Breast epithelium (tissue), 3 donors: Measurements from ENCODE around the gene RNF34.

Experiments used
- POLR2A ChIP-seq: fragments of 450-650 bp; IDR thresholded peaks from one replicate; pipeline ENCODE4 v1.6.1; 2016; ENCODE audit warnings: antibody characterized with exemption, mild to moderate bottlenecking, moderate library complexity
- POLR2AphosphoS5 ChIP-seq, 3 donors: sonication (generic); formaldehyde crosslinking; IDR thresholded peaks; one replicate each; pipeline ENCODE4 v1.6.1; 2017; ENCODE audit warnings: antibody characterized with exemption in 3 of 3
- TF ChIP-seq, protein P1 (sequence below), 3 donors: fragments of 450-650 bp; IDR thresholded peaks; one replicate each; pipeline ENCODE4 v1.5.1; 2016 to 2017; ENCODE audit warnings: antibody characterized with exemption in 3 of 3, mild to moderate bottlenecking in 3 of 3, moderate library complexity in 3 of 3

DNA sequence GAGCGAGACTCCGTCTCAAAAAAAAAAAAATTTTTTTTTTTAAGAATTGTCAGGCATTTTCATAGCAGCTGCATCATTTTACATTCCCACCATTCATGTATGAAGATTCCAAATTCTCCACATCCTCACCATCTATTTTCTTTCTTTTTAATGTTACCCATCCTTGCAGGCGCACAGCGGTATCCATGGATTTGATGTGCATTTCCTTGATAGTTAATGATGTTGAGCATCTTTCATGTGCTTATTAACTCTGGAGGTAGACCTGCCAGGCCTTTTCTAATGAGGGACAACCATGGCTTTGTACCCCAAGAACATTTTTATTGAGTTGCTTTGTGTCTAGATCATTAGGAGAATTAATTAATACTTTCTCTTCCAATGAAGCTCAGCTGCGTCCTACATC lies 1.6 kb upstream of the RNF34 start:
- TF ChIP-seq POLR2A (no peak), POLR2AphosphoS5 (IDR thresholded peaks at IDR 0.05) (no peak)
- TF ChIP-seq, protein P1, sequence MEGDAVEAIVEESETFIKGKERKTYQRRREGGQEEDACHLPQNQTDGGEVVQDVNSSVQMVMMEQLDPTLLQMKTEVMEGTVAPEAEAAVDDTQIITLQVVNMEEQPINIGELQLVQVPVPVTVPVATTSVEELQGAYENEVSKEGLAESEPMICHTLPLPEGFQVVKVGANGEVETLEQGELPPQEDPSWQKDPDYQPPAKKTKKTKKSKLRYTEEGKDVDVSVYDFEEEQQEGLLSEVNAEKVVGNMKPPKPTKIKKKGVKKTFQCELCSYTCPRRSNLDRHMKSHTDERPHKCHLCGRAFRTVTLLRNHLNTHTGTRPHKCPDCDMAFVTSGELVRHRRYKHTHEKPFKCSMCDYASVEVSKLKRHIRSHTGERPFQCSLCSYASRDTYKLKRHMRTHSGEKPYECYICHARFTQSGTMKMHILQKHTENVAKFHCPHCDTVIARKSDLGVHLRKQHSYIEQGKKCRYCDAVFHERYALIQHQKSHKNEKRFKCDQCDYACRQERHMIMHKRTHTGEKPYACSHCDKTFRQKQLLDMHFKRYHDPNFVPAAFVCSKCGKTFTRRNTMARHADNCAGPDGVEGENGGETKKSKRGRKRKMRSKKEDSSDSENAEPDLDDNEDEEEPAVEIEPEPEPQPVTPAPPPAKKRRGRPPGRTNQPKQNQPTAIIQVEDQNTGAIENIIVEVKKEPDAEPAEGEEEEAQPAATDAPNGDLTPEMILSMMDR (IDR thresholded peaks at IDR 0.05), result no peak
